ENCODE results near the gene KLHL29. TPM values are rescaled to one million over a fixed set of nuclear protein-coding genes. Genes with fewer than 3 reads are reported as not detected.

Gene KLHL29
- total RNA-seq, 1 experiment from 2014 or later = 43.1 TPM

GRCh38 chr2:23394700-23395099 is 9.7 kb downstream of the KLHL29 start:
- intact Hi-C loops (cut with micrococcal nuclease) = no loop called here
- POLR2A ChIA-PET = interaction anchor here (1.1 to 1.4 kb wide), 2 partner anchors 10 to 532 kb away, joined by 3 read pairs; no protein-coding TSS in a partner anchor
- no peak overlapping the region for H3K4me3 Mint-ChIP-seq (ENCODE audit: unreplicated experiment)
- no peaks in the 10 kb centered on the region for H3K27me3 Mint-ChIP-seq (ENCODE audit: insufficient read depth, unreplicated experiment)
- no peak for DNase-seq (ENCODE audit: unreplicated experiment)
- no TSS peak for BruUV-seq (replicated peaks)
- CTCF ChIA-PET = no interaction called here
- H3K9me3 Mint-ChIP-seq (ENCODE audit: unreplicated experiment) = no peaks in the 10 kb centered on the region
- TF ChIP-seq, protein P1, sequence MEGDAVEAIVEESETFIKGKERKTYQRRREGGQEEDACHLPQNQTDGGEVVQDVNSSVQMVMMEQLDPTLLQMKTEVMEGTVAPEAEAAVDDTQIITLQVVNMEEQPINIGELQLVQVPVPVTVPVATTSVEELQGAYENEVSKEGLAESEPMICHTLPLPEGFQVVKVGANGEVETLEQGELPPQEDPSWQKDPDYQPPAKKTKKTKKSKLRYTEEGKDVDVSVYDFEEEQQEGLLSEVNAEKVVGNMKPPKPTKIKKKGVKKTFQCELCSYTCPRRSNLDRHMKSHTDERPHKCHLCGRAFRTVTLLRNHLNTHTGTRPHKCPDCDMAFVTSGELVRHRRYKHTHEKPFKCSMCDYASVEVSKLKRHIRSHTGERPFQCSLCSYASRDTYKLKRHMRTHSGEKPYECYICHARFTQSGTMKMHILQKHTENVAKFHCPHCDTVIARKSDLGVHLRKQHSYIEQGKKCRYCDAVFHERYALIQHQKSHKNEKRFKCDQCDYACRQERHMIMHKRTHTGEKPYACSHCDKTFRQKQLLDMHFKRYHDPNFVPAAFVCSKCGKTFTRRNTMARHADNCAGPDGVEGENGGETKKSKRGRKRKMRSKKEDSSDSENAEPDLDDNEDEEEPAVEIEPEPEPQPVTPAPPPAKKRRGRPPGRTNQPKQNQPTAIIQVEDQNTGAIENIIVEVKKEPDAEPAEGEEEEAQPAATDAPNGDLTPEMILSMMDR (IDR thresholded peaks at IDR 0.05; ENCODE audit: unreplicated experiment) = no peak
- peaks cover 6% of the 10 kb centered on the region for H3K36me3 Mint-ChIP-seq (ENCODE audit: insufficient read depth, unreplicated experiment)
- peaks cover 5% of the 10 kb centered on the region for H3K4me1 Mint-ChIP-seq (ENCODE audit: insufficient read depth, unreplicated experiment)
- no peak overlapping the region for H3K27ac Mint-ChIP-seq (ENCODE audit: low read depth, unreplicated experiment)

- H3K4me3 Mint-ChIP-seq (ENCODE audit: unreplicated experiment) = no peak overlapping the region
- intact Hi-C loops (cut with micrococcal nuclease) = no loop called here
- peaks cover 6% of the 10 kb centered on the region for H3K4me1 Mint-ChIP-seq (ENCODE audit: insufficient read depth, unreplicated experiment)
- ChIA-PET POLR2A (no interaction called here), CTCF (interaction anchor here (0.5 kb wide), 1 partner anchor 38 kb away, joined by 3 read pairs; no protein-coding TSS in a partner anchor)
- H3K36me3 Mint-ChIP-seq (ENCODE audit: insufficient read depth, unreplicated experiment) = peaks cover 6% of the 10 kb centered on the region
- no peaks in the 10 kb centered on the region for H3K27me3 Mint-ChIP-seq (ENCODE audit: insufficient read depth, unreplicated experiment)
- H3K9me3 Mint-ChIP-seq (ENCODE audit: unreplicated experiment) = no peaks in the 10 kb centered on the region
- no peak for DNase-seq (ENCODE audit: unreplicated experiment)
- no TSS peak for BruUV-seq (replicated peaks)
- TF ChIP-seq, protein P1 (IDR thresholded peaks at IDR 0.05; ENCODE audit: unreplicated experiment) = no peak
- H3K27ac Mint-ChIP-seq (ENCODE audit: low read depth, unreplicated experiment) = no peak overlapping the region
These were observed 12.5 kb downstream of the KLHL29 start for GRCh38 chr2:23397478-23397877.

GRCh38 chr2:23399674-23400261 is 14.8 kb downstream of the KLHL29 start:
- intact Hi-C loops (cut with micrococcal nuclease) = no loop called here
- H3K4me3 Mint-ChIP-seq (ENCODE audit: unreplicated experiment) = no peak overlapping the region
- no peak for DNase-seq (ENCODE audit: unreplicated experiment)
- no peaks in the 10 kb centered on the region for H3K9me3 Mint-ChIP-seq (ENCODE audit: unreplicated experiment)
- TF ChIP-seq, protein P1 (IDR thresholded peaks at IDR 0.05; ENCODE audit: unreplicated experiment) = no peak
- no peaks in the 10 kb centered on the region for H3K36me3 Mint-ChIP-seq (ENCODE audit: insufficient read depth, unreplicated experiment)
- ChIA-PET POLR2A (no interaction called here), CTCF (interaction anchor here (0.9 to 1.7 kb wide), 2 partner anchors 12 to 27 kb away, joined by 3 read pairs; no protein-coding TSS in a partner anchor)
- no peak overlapping the region for H3K27ac Mint-ChIP-seq (ENCODE audit: low read depth, unreplicated experiment)
- BruUV-seq (replicated peaks) = no TSS peak
- H3K27me3 Mint-ChIP-seq (ENCODE audit: insufficient read depth, unreplicated experiment) = no peaks in the 10 kb centered on the region
- H3K4me1 Mint-ChIP-seq (ENCODE audit: insufficient read depth, unreplicated experiment) = peaks cover 17% of the 10 kb centered on the region

- DNase-seq (ENCODE audit: unreplicated experiment) = no peak
- H3K9me3 Mint-ChIP-seq (ENCODE audit: unreplicated experiment) = no peaks in the 10 kb centered on the region
- intact Hi-C loops (cut with micrococcal nuclease) = no loop called here
- H3K4me3 Mint-ChIP-seq (ENCODE audit: unreplicated experiment) = no peak overlapping the region
- TF ChIP-seq, protein P1 (IDR thresholded peaks at IDR 0.05; ENCODE audit: unreplicated experiment) = no peak
- no TSS peak for BruUV-seq (replicated peaks)
- peaks cover 3% of the 10 kb centered on the region for H3K36me3 Mint-ChIP-seq (ENCODE audit: insufficient read depth, unreplicated experiment)
- H3K27ac Mint-ChIP-seq (ENCODE audit: low read depth, unreplicated experiment) = no peak overlapping the region
- no peaks in the 10 kb centered on the region for H3K27me3 Mint-ChIP-seq (ENCODE audit: insufficient read depth, unreplicated experiment)
- ChIA-PET CTCF (interaction anchor here (0.6 to 1.7 kb wide), 8 partner anchors 9 to 360 kb away, joined by 3 to 5 read pairs (median 3); no protein-coding TSS in a partner anchor), POLR2A (no interaction called here)
- H3K4me1 Mint-ChIP-seq (ENCODE audit: insufficient read depth, unreplicated experiment) = peaks cover 17% of the 10 kb centered on the region
These were observed 15.7 kb downstream of the KLHL29 start for GRCh38 chr2:23400703-23401102.
